Spleen (tissue), 11 donors: ENCODE measurements around the gene BRD3. TPM values are rescaled to one million over a fixed set of nuclear protein-coding genes. Genes with fewer than 3 reads are reported as not detected.
A peak's percentile ranks its signal among the peaks of the same experiment; 100 is the strongest.

Source experiments
- DNase-seq: peaks from one replicate; pipeline ENCODE4 v3.0.0-alpha.2; 2020
- H3K27ac ChIP-seq, 8 donors: fragments of 200-600 bp; sonication (generic) in 7 of 8; 1 replicate in 4 of 8; 2 replicates in 4 of 8; pipeline versions ENCODE4 v1.5.0 to v1.8.0; 2016 to 2021; ENCODE audit warnings: inconsistent platforms in 4 of 8, mild to moderate bottlenecking in 4 of 8, moderate library complexity in 1 of 8
- H3K27me3 ChIP-seq, 7 donors: fragments of 200-600 bp; sonication (generic) in 6 of 7; replicated peaks in 1 of 7; 1 replicate in 4 of 7; 2 replicates in 3 of 7; pipeline versions ENCODE4 v1.5.0 to v1.8.0; 2016 to 2021; ENCODE audit warnings: inconsistent platforms in 3 of 7, mild to moderate bottlenecking in 1 of 7
- H3K36me3 ChIP-seq, 6 donors: fragments of 200-600 bp; sonication (generic) in 5 of 6; 1 replicate in 4 of 6; 2 replicates in 2 of 6; pipeline versions ENCODE4 v1.5.0 to v1.8.0; 2016 to 2021; ENCODE audit warnings: inconsistent platforms in 2 of 6
- H3K4me1 ChIP-seq, 6 donors: fragments of 200-600 bp; sonication (generic) in 5 of 6; 1 replicate in 3 of 6; 2 replicates in 3 of 6; pipeline versions ENCODE4 v1.5.0 to v1.8.0; 2016 to 2021; ENCODE audit warnings: inconsistent platforms in 3 of 6
- H3K4me3 ChIP-seq, 8 donors: fragments of 200-600 bp; sonication (generic) in 7 of 8; 1 replicate in 4 of 8; 2 replicates in 4 of 8; pipeline versions ENCODE4 v1.5.0 to v1.8.0; 2016 to 2021; ENCODE audit warnings: inconsistent platforms in 4 of 8, mild to moderate bottlenecking in 4 of 8, moderate library complexity in 2 of 8
- H3K9me3 ChIP-seq, 8 donors: fragments of 200-600 bp; sonication (generic) in 7 of 8; 1 replicate in 4 of 8; 2 replicates in 4 of 8; pipeline versions ENCODE4 v1.5.0 to v1.8.0; 2016 to 2021; ENCODE audit warnings: inconsistent platforms in 4 of 8
- POLR2A ChIP-seq, 3 donors: fragments of 450-650 bp; IDR thresholded peaks; one replicate each; pipeline ENCODE4 v1.5.1; 2017; ENCODE audit warnings: antibody characterized with exemption in 3 of 3, mild to moderate bottlenecking in 1 of 3
- POLR2AphosphoS5 ChIP-seq, 3 donors: sonication (generic); formaldehyde crosslinking; IDR thresholded peaks; one replicate each; pipeline ENCODE4 v1.5.1; 2017; ENCODE audit warnings: antibody characterized with exemption in 3 of 3
- WGBS, 5 donors: extraction: QIAGEN DNeasy Blood & Tissue Kit in 3 of 5; methylation state at CpG; one replicate each; pipeline versions ENCODE4 v1.1.5 to v1.1.7; 2013 to 2018; 5-methylcytosine and 5-hydroxymethylcytosine counted together
- intact Hi-C: fragments of 100-400 bp; cut with DNase I; formaldehyde crosslinking; loops from one replicate; pipeline ENCODE4 v1.15.0; 2023; ENCODE audit warnings: low total_unique reads
- polyA plus RNA-seq, 3 donors: library from polyadenylated mRNA; stranded (reverse); fragments of 200-250 nt; gene quantifications; one replicate each; pipeline ENCODE4 v1.2.1, GENCODE V29; 2013
- total RNA-seq, 7 donors: library from RNA; depleted of rRNA in 3 of 7; stranded (reverse); fragments of >200 nt in 3 of 7; fragmentation: NEBNext Ultra II Directional in 4 of 7; extraction: Animal tissue kit (Norgen Biotek cat#: 25700) in 4 of 7; gene quantifications; one replicate each; pipeline versions ENCODE4 v1.1.0 to v1.2.1, GENCODE V29; 2016 to 2021
- TF ChIP-seq, protein P1 (sequence below), 11 experiments: fragments of 200-600 bp in 7 of 11; fragments of 450-650 bp in 4 of 11; sonication (generic) in 4 of 11; IDR thresholded peaks in 8 of 11; conservative IDR thresholded peaks in 3 of 11; 1 replicate in 7 of 11; 2 replicates in 4 of 11; pipeline versions ENCODE4 v1.4.0 to v1.8.0; 2016 to 2021; ENCODE audit warnings: antibody characterized with exemption in 11 of 11, inconsistent platforms in 4 of 11, mild to moderate bottlenecking in 1 of 11
- donor health status: healthy with polysubstance abuse.
- donor health status: DM: no; HTN: no; CAD: no; lungs with moderate emphysema.
- donor health status: DM: no; HTN: no; CAD: no.
- donor health status: Bipolar disorder and iron deficiency.
- donor health status: healthy.
- donor health status: DM: no; HTN: no; CAD: no.
- donor health status: DM: yes; HTN: yes; CAD: no.

BRD3 gene
- total and polyA plus RNA-seq, 10 donors = 5.9 to 54.0 (median 30.0) TPM

DNA sequence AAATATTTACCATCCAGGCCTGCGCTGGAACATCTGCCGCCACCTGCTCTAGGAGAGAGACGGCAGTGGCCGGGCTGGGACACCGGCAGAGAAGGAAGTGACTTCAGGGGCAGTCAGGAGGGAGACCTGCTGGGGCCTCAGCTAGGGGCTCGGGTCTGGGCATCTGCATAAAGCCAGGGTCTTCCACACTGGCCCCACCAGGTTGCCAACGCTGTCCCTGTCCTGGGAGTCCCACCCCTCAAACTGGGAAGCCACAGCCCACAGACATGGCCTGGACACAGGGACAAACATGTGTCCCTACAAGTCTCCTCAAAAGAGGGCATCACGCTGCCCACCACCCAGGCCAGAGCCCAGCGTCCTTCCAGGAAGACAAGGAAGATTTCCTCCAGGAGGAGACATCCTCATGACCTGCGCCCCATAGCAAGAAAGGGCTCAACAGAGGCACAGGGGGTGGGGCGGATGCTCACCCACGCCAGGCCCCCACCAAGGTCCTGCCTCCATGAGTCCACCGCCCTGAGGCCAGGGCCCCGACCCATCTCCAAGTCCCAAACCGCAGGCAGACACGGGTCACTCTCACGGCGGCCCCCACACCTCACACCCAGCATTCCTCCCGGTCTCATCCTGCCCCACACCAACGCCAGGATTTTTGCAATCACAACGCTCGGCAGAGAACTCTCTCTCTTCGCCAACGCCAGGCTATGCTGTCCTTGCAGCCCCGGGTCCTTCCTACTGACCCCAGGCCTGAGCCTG lies 84.7 kb downstream of the BRD3 start:
- H3K27ac ChIP-seq = no peak overlapping the region
- TF ChIP-seq POLR2AphosphoS5 (IDR thresholded peaks at IDR 0.05) = no peak
- no peak for TF ChIP-seq POLR2A (IDR thresholded peaks at IDR 0.05)
- TF ChIP-seq, protein P1, sequence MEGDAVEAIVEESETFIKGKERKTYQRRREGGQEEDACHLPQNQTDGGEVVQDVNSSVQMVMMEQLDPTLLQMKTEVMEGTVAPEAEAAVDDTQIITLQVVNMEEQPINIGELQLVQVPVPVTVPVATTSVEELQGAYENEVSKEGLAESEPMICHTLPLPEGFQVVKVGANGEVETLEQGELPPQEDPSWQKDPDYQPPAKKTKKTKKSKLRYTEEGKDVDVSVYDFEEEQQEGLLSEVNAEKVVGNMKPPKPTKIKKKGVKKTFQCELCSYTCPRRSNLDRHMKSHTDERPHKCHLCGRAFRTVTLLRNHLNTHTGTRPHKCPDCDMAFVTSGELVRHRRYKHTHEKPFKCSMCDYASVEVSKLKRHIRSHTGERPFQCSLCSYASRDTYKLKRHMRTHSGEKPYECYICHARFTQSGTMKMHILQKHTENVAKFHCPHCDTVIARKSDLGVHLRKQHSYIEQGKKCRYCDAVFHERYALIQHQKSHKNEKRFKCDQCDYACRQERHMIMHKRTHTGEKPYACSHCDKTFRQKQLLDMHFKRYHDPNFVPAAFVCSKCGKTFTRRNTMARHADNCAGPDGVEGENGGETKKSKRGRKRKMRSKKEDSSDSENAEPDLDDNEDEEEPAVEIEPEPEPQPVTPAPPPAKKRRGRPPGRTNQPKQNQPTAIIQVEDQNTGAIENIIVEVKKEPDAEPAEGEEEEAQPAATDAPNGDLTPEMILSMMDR (IDR thresholded peaks at IDR 0.05 in 8 of 11, conservative IDR thresholded peaks at IDR 0.05 in 3 of 11) = no peak
- 83 to 88% (median 86%) methylated on average over 19 to 25 of the region's 25 CpGs for WGBS, 5 donors
- no peak overlapping the region for H3K4me3 ChIP-seq
- H3K27me3 ChIP-seq = peaks cover 0 to 13% (median 0%) of the 10 kb centered on the region in 7 donors
- intact Hi-C loops = no loop called here
- H3K4me1 ChIP-seq = peaks cover 13 to 86% (median 35%) of the 10 kb centered on the region in 6 donors
- H3K36me3 ChIP-seq = no peaks in the 10 kb centered on the region
- DNase-seq = peak; percentile 56
- H3K9me3 ChIP-seq = no peaks in the 10 kb centered on the region

- H3K36me3 ChIP-seq = no peaks in the 10 kb centered on the region
- intact Hi-C loops = no loop called here
- TF ChIP-seq, protein P1 (IDR thresholded peaks at IDR 0.05 in 8 of 11, conservative IDR thresholded peaks at IDR 0.05 in 3 of 11) = no peak
- TF ChIP-seq POLR2AphosphoS5 (IDR thresholded peaks at IDR 0.05) (no peak), POLR2A (IDR thresholded peaks at IDR 0.05) (no peak)
- 88 to 93% (median 91%) methylated on average over 23 to 28 of the region's 28 CpGs for WGBS, 5 donors
- H3K9me3 ChIP-seq = no peaks in the 10 kb centered on the region
- peak; percentile 72 for DNase-seq
- H3K27me3 ChIP-seq = peaks cover 0 to 13% (median 0%) of the 10 kb centered on the region in 7 donors
- no peak overlapping the region for H3K27ac ChIP-seq
- H3K4me1 ChIP-seq = peaks cover 13 to 88% (median 34%) of the 10 kb centered on the region in 6 donors
- no peak overlapping the region for H3K4me3 ChIP-seq
These were observed 85.7 kb downstream of the BRD3 start for GRCh38 chr9:133981958-133982681.

DNA sequence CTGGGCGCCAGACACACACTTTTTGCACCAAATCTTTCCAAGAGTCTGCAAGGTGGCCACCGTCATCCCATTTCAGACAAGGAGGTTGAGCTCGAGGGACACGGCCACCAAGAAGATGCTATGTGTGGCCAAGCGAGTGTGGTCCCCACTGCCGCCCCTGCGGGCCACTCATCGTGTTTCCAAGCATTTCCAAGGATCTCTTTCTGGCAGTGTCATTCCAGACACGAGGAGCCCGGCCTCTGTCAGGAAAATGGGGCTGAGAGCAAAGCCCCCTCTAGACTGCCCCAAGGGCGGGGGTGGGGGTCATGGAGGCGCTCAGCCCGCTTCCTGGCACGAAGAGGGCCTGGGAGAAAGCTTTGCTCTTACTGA lies 86.3 kb downstream of the BRD3 start:
- Histone ChIP-seq H3K9me3 (no peaks in the 10 kb centered on the region), H3K27me3 (peaks cover 0 to 13% (median 0%) of the 10 kb centered on the region in 7 donors), H3K4me1 (peaks cover 13 to 88% (median 32%) of the 10 kb centered on the region in 6 donors), H3K36me3 (no peaks in the 10 kb centered on the region), H3K4me3 (no peak overlapping the region), H3K27ac (peak overlapping the region in 1 of 8 donors; percentile 76)
- DNase-seq = peak; percentile 42
- TF ChIP-seq POLR2AphosphoS5 (IDR thresholded peaks at IDR 0.05) (no peak), POLR2A (IDR thresholded peaks at IDR 0.05) (no peak)
- TF ChIP-seq, protein P1 (IDR thresholded peaks at IDR 0.05 in 8 of 11, conservative IDR thresholded peaks at IDR 0.05 in 3 of 11) = no peak
- WGBS, 5 donors = 80 to 93% (median 92%) methylated on average over 10 to 14 of the region's 14 CpGs
- intact Hi-C loops = no loop called here
